Liver (tissue), 9 donors: ENCODE results near the gene QRICH1. TPM values are rescaled to one million over a fixed set of nuclear protein-coding genes. Genes with fewer than 3 reads are reported as not detected.

ENCODE experiments used
- DNase-seq: peaks from one replicate; pipeline ENCODE4 v3.0.0-alpha.2; 2017; ENCODE audit warnings: low spot score
- H3K27ac ChIP-seq, 2 donors: one replicate each; pipeline ENCODE4 v1.7.0; 2013; ENCODE audit warnings: inconsistent platforms in 2 of 2, low read length in 2 of 2, control low read depth in 1 of 2, low read depth in 1 of 2, mild to moderate bottlenecking in 1 of 2
- H3K27me3 ChIP-seq, 4 donors: one replicate each; pipeline versions ENCODE4 v1.6.1 to v1.7.0; 2013; ENCODE audit warnings: low read length in 3 of 4, inconsistent platforms in 1 of 4, mild to moderate bottlenecking in 1 of 4, moderate library complexity in 1 of 4; ENCODE audit not compliant: control insufficient read depth in 4 of 4, insufficient read depth in 4 of 4
- H3K36me3 ChIP-seq, 4 donors: one replicate each; pipeline versions ENCODE4 v1.6.1 to v1.7.0; 2013; ENCODE audit warnings: low read length in 3 of 4, mild to moderate bottlenecking in 3 of 4, low read depth in 1 of 4, moderate library complexity in 1 of 4; ENCODE audit not compliant: control insufficient read depth in 4 of 4, insufficient read depth in 3 of 4
- H3K4me1 ChIP-seq, 4 donors: one replicate each; pipeline versions ENCODE4 v1.6.1 to v1.7.0; 2013; ENCODE audit warnings: low read length in 3 of 4, mild to moderate bottlenecking in 3 of 4, moderate library complexity in 1 of 4; ENCODE audit not compliant: control insufficient read depth in 4 of 4, insufficient read depth in 4 of 4
- H3K4me3 ChIP-seq, 3 donors: one replicate each; pipeline versions ENCODE4 v1.6.1 to v1.7.0; 2013; ENCODE audit warnings: low read length in 3 of 3, control low read depth in 1 of 3, low read depth in 1 of 3, mild to moderate bottlenecking in 1 of 3
- H3K9ac ChIP-seq, 2 donors: one replicate each; pipeline ENCODE4 v1.7.0; 2013; ENCODE audit warnings: low read length in 2 of 2, mild to moderate bottlenecking in 2 of 2, moderate library complexity in 2 of 2, control low read depth in 1 of 2, low read depth in 1 of 2
- H3K9me3 ChIP-seq, 4 donors: one replicate each; pipeline versions ENCODE4 v1.6.1 to v1.7.0; 2013; ENCODE audit warnings: low read length in 3 of 4; ENCODE audit not compliant: control insufficient read depth in 4 of 4
- CTCF ChIP-seq: fragments of 150-350 bp; IDR thresholded peaks from 2 replicates; pipeline ENCODE4 v1.5.1; 2017; ENCODE audit warnings: improper control_type of control experiment, low read depth, low read length; ENCODE audit not compliant: missing input control
- EGR1 ChIP-seq, 2 donors: IDR thresholded peaks; 2 replicates each; pipeline ENCODE4 v1.6.1; 2016 to 2018; ENCODE audit warnings: antibody characterized with exemption in 2 of 2, low read depth in 2 of 2
- FOXA1 ChIP-seq: IDR thresholded peaks from 2 replicates; pipeline ENCODE4 v1.6.1; 2016; ENCODE audit warnings: antibody characterized with exemption
- FOXA2 ChIP-seq: IDR thresholded peaks from 2 replicates; pipeline ENCODE4 v1.6.1; 2016; ENCODE audit warnings: antibody characterized with exemption
- GABPA ChIP-seq, 2 donors: IDR thresholded peaks in 1 of 2; conservative IDR thresholded peaks in 1 of 2; 2 replicates each; pipeline ENCODE4 v1.6.1; 2016; ENCODE audit warnings: antibody characterized with exemption in 2 of 2, mild to moderate bottlenecking in 1 of 2, moderate library complexity in 1 of 2
- HNF4A ChIP-seq, 2 donors: conservative IDR thresholded peaks; 2 replicates each; pipeline ENCODE4 v1.6.1; 2016; ENCODE audit warnings: antibody characterized with exemption in 2 of 2, mild to moderate bottlenecking in 2 of 2
- JUND ChIP-seq, 2 donors: IDR thresholded peaks; 2 replicates each; pipeline ENCODE4 v1.6.1; 2016; ENCODE audit warnings: antibody characterized with exemption in 2 of 2
- MAX ChIP-seq: IDR thresholded peaks from 2 replicates; pipeline ENCODE4 v1.6.1; 2016; ENCODE audit warnings: antibody characterized with exemption
- NR2F2 ChIP-seq: IDR thresholded peaks from 2 replicates; pipeline ENCODE4 v1.6.1; 2016; ENCODE audit warnings: antibody characterized with exemption
- RAD21 ChIP-seq, 2 donors: IDR thresholded peaks; 2 replicates each; pipeline ENCODE4 v1.6.1; 2016; ENCODE audit warnings: antibody characterized with exemption in 2 of 2, mild to moderate bottlenecking in 2 of 2
- REST ChIP-seq: IDR thresholded peaks from 2 replicates; pipeline ENCODE4 v1.6.1; 2016; ENCODE audit warnings: antibody characterized with exemption, mild to moderate bottlenecking
- RXRA ChIP-seq, 2 donors: IDR thresholded peaks; 2 replicates each; pipeline ENCODE4 v1.6.1; 2017 to 2018; ENCODE audit warnings: antibody characterized with exemption in 2 of 2, mild to moderate bottlenecking in 1 of 2
- SP1 ChIP-seq: IDR thresholded peaks from 2 replicates; pipeline ENCODE4 v1.6.1; 2018; ENCODE audit warnings: antibody characterized with exemption, mild to moderate bottlenecking
- TAF1 ChIP-seq: conservative IDR thresholded peaks from 2 replicates; pipeline ENCODE4 v1.6.1; 2016; ENCODE audit warnings: antibody characterized with exemption, mild to moderate bottlenecking
- YY1 ChIP-seq: IDR thresholded peaks from 2 replicates; pipeline ENCODE4 v1.6.1; 2016; ENCODE audit warnings: antibody characterized with exemption, mild to moderate bottlenecking
- ZBTB33 ChIP-seq: IDR thresholded peaks from 2 replicates; pipeline ENCODE4 v1.6.1; 2016; ENCODE audit warnings: antibody characterized with exemption
- WGBS: extraction: QIAGEN DNeasy Blood & Tissue Kit; methylation state at CpG from one replicate; pipeline ENCODE4 v1.1.7; 2013; 5-methylcytosine and 5-hydroxymethylcytosine counted together
- polyA plus RNA-seq, 2 donors: library from polyadenylated mRNA; stranded (reverse) in 1 of 2; unstranded in 1 of 2; fragments of 200-250 nt in 1 of 2; fragments of >200 nt in 1 of 2; fragmentation: Nextera tagmentation in 1 of 2; extraction: Ambion mirVana in 1 of 2; gene quantifications; one replicate each; pipeline versions ENCODE4 v1.2.1 to v1.2.3, GENCODE V29; 2013 to 2015
- total RNA-seq, 2 donors: library from RNA; depleted of rRNA; stranded (reverse); fragments of >200 nt; gene quantifications; one replicate each; pipeline ENCODE4 v1.2.3, GENCODE V29; 2014
- donor health status: healthy.
- donor health status: healthy.
- donor health status: healthy.
- donor health status: healthy.
- donor health status: healthy.

Gene QRICH1
- total and polyA plus RNA-seq, 4 donors, result 17.3 to 35.1 (median 25.7) TPM

GRCh38 chr3:49057268-49057667, 36.6 kb downstream of the QRICH1 start (continued):
- TF ChIP-seq YY1 (no peak), FOXA2 (no peak), SP1 (no peak), FOXA1 (no peak)

GRCh38 chr3:49054344-49054862, 39.5 kb downstream of the QRICH1 start:
- no peaks in the 10 kb centered on the region for H3K9me3 ChIP-seq
- no peak overlapping the region for H3K4me3 ChIP-seq
- peaks cover 15 to 36% (median 32%) of the 10 kb centered on the region in 4 donors for H3K36me3 ChIP-seq
- no peak for DNase-seq
- no peaks in the 10 kb centered on the region for H3K27me3 ChIP-seq
- no peaks in the 10 kb centered on the region for H3K4me1 ChIP-seq
- no peak for TF ChIP-seq EGR1 (IDR thresholded peaks at IDR 0.05; ENCODE audit: low read depth in 2 of 2)
- TF ChIP-seq MAX, result no peak
- TF ChIP-seq GABPA (IDR thresholded peaks at IDR 0.05 in 1 of 2, conservative IDR thresholded peaks at IDR 0.05 in 1 of 2), result no peak
- TF ChIP-seq JUND (IDR thresholded peaks at IDR 0.05), result no peak
- no peak for TF ChIP-seq ZBTB33
- TF ChIP-seq TAF1, result no peak
- TF ChIP-seq NR2F2, result no peak
- TF ChIP-seq RXRA (IDR thresholded peaks at IDR 0.05), result no peak
- TF ChIP-seq FOXA1, result no peak
- TF ChIP-seq SP1, result no peak
- TF ChIP-seq RAD21 (IDR thresholded peaks at IDR 0.05), result no peak
- TF ChIP-seq HNF4A (conservative IDR thresholded peaks at IDR 0.05), result no peak
- WGBS, result 97% methylated on average over 2 of the region's 2 CpGs
- H3K9ac ChIP-seq, result no peak overlapping the region
- H3K27ac ChIP-seq, result no peak overlapping the region

- Histone ChIP-seq H3K27ac (no peak overlapping the region), H3K9ac (no peak overlapping the region), H3K36me3 (peaks cover 15 to 36% (median 32%) of the 10 kb centered on the region in 4 donors), H3K9me3 (no peaks in the 10 kb centered on the region), H3K27me3 (no peaks in the 10 kb centered on the region), H3K4me3 (no peak overlapping the region), H3K4me1 (no peaks in the 10 kb centered on the region)
- 91% methylated on average over 1 of the region's 1 CpG for WGBS
- no peak for TF ChIP-seq GABPA (IDR thresholded peaks at IDR 0.05 in 1 of 2, conservative IDR thresholded peaks at IDR 0.05 in 1 of 2)
- TF ChIP-seq FOXA2, result no peak
- no peak for TF ChIP-seq YY1
- TF ChIP-seq TAF1, result no peak
- no peak for DNase-seq
These were observed 40.3 kb downstream of the QRICH1 start for GRCh38 chr3:49053543-49053942.

GRCh38 chr3:49035281-49035680, 58.6 kb downstream of the QRICH1 start:
- Histone ChIP-seq H3K27ac (no peak overlapping the region), H3K4me1 (no peaks in the 10 kb centered on the region), H3K9me3 (no peaks in the 10 kb centered on the region), H3K9ac (no peak overlapping the region), H3K4me3 (no peak overlapping the region), H3K36me3 (peaks cover 9 to 43% (median 35%) of the 10 kb centered on the region in 4 donors), H3K27me3 (no peaks in the 10 kb centered on the region)
- 95% methylated on average over 3 of the region's 3 CpGs for WGBS
- DNase-seq, result no peak
- TF ChIP-seq JUND (IDR thresholded peaks at IDR 0.05) (no peak), EGR1 (IDR thresholded peaks at IDR 0.05; ENCODE audit: low read depth in 2 of 2) (no peak), CTCF (no peak), HNF4A (conservative IDR thresholded peaks at IDR 0.05) (no peak), ZBTB33 (no peak), GABPA (IDR thresholded peaks at IDR 0.05 in 1 of 2, conservative IDR thresholded peaks at IDR 0.05 in 1 of 2) (no peak), REST (no peak), FOXA1 (no peak)
